Measurements from ENCODE around the gene MS4A18. TPM values are rescaled to one million over a fixed set of nuclear protein-coding genes. Genes with fewer than 3 reads are reported as not detected.

MS4A18 gene
- total RNA-seq, 2 donors from 2014 or later = not detected

GRCh38 chr11:60768202-60768601 is 43.7 kb downstream of the MS4A18 start:
- H3K36me3 ChIP-seq (replicated peaks in 1 of 2; ENCODE audit: insufficient read depth in 1 of 2, low read depth in 2 of 2) = no peaks in the 10 kb centered on the region
- intact Hi-C loops (cut with DNase I) = no loop called here
- H3K9me3 ChIP-seq = no peaks in the 10 kb centered on the region
- no peak overlapping the region for H3K4me3 ChIP-seq
- ATAC-seq (no peak), DNase-seq (no peak)
- no peaks in the 10 kb centered on the region for H3K27me3 ChIP-seq
- WGBS, 2 donors = 84 to 87% methylated on average over 7 to 8 of the region's 8 CpGs
- H3K27ac ChIP-seq = no peak overlapping the region
- TF ChIP-seq POLR2A (IDR thresholded peaks at IDR 0.05) = no peak
- TF ChIP-seq, protein P1, sequence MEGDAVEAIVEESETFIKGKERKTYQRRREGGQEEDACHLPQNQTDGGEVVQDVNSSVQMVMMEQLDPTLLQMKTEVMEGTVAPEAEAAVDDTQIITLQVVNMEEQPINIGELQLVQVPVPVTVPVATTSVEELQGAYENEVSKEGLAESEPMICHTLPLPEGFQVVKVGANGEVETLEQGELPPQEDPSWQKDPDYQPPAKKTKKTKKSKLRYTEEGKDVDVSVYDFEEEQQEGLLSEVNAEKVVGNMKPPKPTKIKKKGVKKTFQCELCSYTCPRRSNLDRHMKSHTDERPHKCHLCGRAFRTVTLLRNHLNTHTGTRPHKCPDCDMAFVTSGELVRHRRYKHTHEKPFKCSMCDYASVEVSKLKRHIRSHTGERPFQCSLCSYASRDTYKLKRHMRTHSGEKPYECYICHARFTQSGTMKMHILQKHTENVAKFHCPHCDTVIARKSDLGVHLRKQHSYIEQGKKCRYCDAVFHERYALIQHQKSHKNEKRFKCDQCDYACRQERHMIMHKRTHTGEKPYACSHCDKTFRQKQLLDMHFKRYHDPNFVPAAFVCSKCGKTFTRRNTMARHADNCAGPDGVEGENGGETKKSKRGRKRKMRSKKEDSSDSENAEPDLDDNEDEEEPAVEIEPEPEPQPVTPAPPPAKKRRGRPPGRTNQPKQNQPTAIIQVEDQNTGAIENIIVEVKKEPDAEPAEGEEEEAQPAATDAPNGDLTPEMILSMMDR (IDR thresholded peaks at IDR 0.05) = no peak
- H3K4me1 ChIP-seq = peaks cover 11% of the 10 kb centered on the region

DNA sequence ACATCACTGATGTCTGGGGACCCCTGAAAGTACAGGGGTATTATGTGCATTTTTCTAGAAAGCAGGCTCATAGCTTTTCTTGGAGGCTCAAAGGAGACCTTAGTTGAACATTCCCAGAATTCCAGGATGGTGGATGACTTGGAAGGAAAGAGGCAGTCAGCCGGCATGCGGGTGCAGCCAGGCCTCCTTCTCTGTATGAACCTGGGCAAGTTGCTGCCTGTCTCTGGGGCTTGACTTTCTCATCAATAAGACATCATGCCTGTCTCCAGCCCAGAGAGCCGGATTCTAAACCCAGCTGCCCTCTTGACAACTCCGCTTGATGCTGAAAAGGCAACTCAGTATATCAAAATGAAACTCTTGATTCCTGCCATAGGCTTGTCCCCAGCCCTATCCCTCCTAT is 44.8 kb downstream of the MS4A18 start:
- intact Hi-C loops (cut with DNase I) = no loop called here
- ATAC-seq = no peak
- no peaks in the 10 kb centered on the region for H3K9me3 ChIP-seq
- no peak for TF ChIP-seq POLR2A (IDR thresholded peaks at IDR 0.05)
- TF ChIP-seq, protein P1 (IDR thresholded peaks at IDR 0.05) = no peak
- WGBS, 2 donors = 65 to 72% methylated on average over 4 of the region's 4 CpGs
- no peak overlapping the region for H3K27ac ChIP-seq
- H3K4me1 ChIP-seq = peaks cover under 1% of the 10 kb centered on the region
- no peak for DNase-seq
- H3K27me3 ChIP-seq = no peaks in the 10 kb centered on the region
- H3K4me3 ChIP-seq = no peak overlapping the region
- no peaks in the 10 kb centered on the region for H3K36me3 ChIP-seq (replicated peaks in 1 of 2; ENCODE audit: insufficient read depth in 1 of 2, low read depth in 2 of 2)

DNA sequence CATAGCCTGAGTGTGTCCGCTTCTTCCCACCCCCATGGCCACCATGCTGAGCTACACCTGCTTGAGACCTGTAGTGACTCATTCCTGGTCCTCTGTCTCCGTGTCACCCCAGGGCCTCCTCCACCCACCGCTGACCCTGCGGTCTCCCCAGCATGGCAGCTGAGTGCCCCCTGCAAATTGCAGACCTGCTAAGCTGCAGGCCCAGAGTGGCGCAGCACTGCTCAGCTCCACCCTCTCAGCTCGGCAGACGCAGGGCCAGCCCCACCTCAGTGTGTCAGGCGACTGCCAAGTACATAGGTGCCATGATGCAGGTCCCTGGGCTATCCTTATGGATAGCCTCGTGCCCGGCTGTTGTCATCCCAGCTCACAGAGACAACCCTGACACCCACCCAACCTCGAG is 45.3 kb downstream of the MS4A18 start:
- no peak for TF ChIP-seq POLR2A (IDR thresholded peaks at IDR 0.05)
- TF ChIP-seq, protein P1 (IDR thresholded peaks at IDR 0.05) = no peak
- no peaks in the 10 kb centered on the region for H3K27me3 ChIP-seq
- H3K27ac ChIP-seq = no peak overlapping the region
- no peaks in the 10 kb centered on the region for H3K4me1 ChIP-seq
- no peaks in the 10 kb centered on the region for H3K9me3 ChIP-seq
- 82 to 88% methylated on average over 9 to 11 of the region's 11 CpGs for WGBS, 2 donors
- ATAC-seq = no peak
- DNase-seq = no peak
- no peak overlapping the region for H3K4me3 ChIP-seq
- H3K36me3 ChIP-seq (replicated peaks in 1 of 2; ENCODE audit: insufficient read depth in 1 of 2, low read depth in 2 of 2) = no peaks in the 10 kb centered on the region
- intact Hi-C loops (cut with DNase I) = no loop called here

DNA sequence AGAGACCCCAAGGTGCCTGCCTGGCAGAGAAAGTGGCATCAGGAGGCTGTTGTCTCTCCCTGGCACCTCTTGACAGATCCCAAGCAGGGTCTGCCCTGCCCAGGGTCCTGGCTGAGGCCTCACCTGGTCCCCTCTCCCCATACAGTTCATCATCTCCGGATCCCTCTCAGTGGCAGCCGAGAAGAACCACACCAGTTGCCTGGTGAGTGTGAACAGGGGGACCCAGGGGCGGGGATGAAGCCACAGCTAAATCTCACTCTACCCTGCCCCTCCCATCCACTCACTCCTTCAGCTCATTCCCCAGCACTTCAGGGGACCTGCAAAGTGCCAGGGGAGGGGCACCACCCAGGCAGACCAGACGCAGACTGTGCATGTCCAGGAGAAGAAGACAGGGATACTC is 46.6 kb downstream of the MS4A18 start:
- no peaks in the 10 kb centered on the region for H3K9me3 ChIP-seq
- intact Hi-C loops (cut with DNase I) = no loop called here
- H3K36me3 ChIP-seq (replicated peaks in 1 of 2; ENCODE audit: insufficient read depth in 1 of 2, low read depth in 2 of 2) = no peaks in the 10 kb centered on the region
- ATAC-seq = no peak
- no peak overlapping the region for H3K27ac ChIP-seq
- H3K4me1 ChIP-seq = peaks cover 9% of the 10 kb centered on the region
- 80 to 100% methylated on average over 1 to 4 of the region's 4 CpGs for WGBS, 2 donors
- TF ChIP-seq POLR2A (IDR thresholded peaks at IDR 0.05) = no peak
- TF ChIP-seq, protein P1 (IDR thresholded peaks at IDR 0.05) = no peak
- no peaks in the 10 kb centered on the region for H3K27me3 ChIP-seq
- DNase-seq = no peak
- H3K4me3 ChIP-seq = no peak overlapping the region

DNA sequence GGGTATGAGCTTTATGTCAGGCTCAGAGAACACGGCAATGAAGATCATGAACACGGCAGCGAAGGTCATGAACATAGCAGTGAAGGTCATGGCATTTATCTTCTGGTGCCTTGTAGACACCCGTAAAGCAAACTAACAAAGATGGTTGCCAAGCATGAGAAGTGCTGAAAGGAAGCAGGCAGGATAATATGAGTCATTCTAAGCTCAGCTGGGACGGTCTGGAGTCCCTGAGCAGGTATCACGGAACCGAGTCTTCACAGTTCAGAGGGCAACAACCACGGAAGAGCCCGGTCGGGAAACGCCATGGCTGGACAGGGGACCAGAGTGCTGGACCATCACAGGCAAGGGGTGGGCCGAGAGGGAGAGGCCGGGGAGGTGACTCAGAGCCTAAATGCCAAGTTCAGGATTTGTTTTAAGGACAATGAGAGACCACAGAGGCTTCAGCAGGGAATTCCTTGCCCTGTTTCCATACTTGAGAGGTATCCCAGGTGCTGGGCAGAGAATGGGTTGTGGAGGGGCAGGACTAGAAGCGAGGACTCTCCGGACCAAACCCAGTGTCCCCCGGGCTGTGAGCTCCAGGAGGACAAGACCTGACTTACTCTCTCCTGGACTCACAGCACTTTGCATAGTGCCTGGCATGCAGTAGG is 47.5 kb downstream of the MS4A18 start:
- ATAC-seq (no peak), DNase-seq (no peak)
- Histone ChIP-seq H3K27ac (no peak overlapping the region), H3K27me3 (no peaks in the 10 kb centered on the region), H3K4me3 (no peak overlapping the region), H3K9me3 (no peaks in the 10 kb centered on the region), H3K36me3 (replicated peaks in 1 of 2; ENCODE audit: insufficient read depth in 1 of 2, low read depth in 2 of 2) (no peaks in the 10 kb centered on the region), H3K4me1 (peaks cover 9% of the 10 kb centered on the region)
- intact Hi-C loops (cut with DNase I) = no loop called here
- 82 to 84% methylated on average over 16 of the region's 16 CpGs for WGBS, 2 donors
- TF ChIP-seq, protein P1 (IDR thresholded peaks at IDR 0.05) = no peak
- no peak for TF ChIP-seq POLR2A (IDR thresholded peaks at IDR 0.05)

All from body of pancreas (tissue), 4 donors.